Epithelial cell of proximal tubule (primary cell): ENCODE data around the gene SPINK5. TPM values are rescaled to one million over a fixed set of nuclear protein-coding genes. Genes with fewer than 3 reads are reported as not detected.

ENCODE experiments used
- DNase-seq: peaks from one replicate; pipeline ENCODE4 v3.0.0-alpha.2; 2011; ENCODE audit warnings: low read depth
- H3K4me3 ChIP-seq: 2 replicates; pipeline ENCODE4 v1.5.1; 2011; ENCODE audit warnings: low read depth, mild to moderate bottlenecking, low read length
- CTCF ChIP-seq: conservative IDR thresholded peaks from 2 replicates; pipeline ENCODE4 v1.5.1; 2012; ENCODE audit warnings: low read depth, mild to moderate bottlenecking, low read length
- total RNA-seq: library from RNA; depleted of rRNA; stranded (reverse); fragments of >200 nt; gene quantifications from 2 replicates; pipeline ENCODE4 v1.2.3, GENCODE V29; 2015

Gene SPINK5
- total RNA-seq, result not detected in 2 replicates

GRCh38 chr5:148063861-148064260 lies at the start of gene SPINK5:
Gene SPINK5 (plus strand): TSS chr5:148063980. CDS start chr5:148064045, 65 bp downstream.
- no peak for DNase-seq
- no peak within 1 kb of the TSS for H3K4me3 ChIP-seq
- no peak for TF ChIP-seq CTCF

GRCh38 chr5:148014276-148014675 lies 49.5 kb upstream of the SPINK5 start:
- no peak overlapping the region for H3K4me3 ChIP-seq
- TF ChIP-seq CTCF, result no peak
- peak; percentile 52 for DNase-seq

- H3K4me3 ChIP-seq, result no peak overlapping the region
These were observed 43.4 kb upstream of the SPINK5 start for GRCh38 chr5:148020257-148020988.

GRCh38 chr5:148027505-148027904 lies 36.3 kb upstream of the SPINK5 start:
- no peak for TF ChIP-seq CTCF
- DNase-seq, result no peak
- no peak overlapping the region for H3K4me3 ChIP-seq

More at GRCh38 chr5:148020257-148020988, 43.4 kb upstream of the SPINK5 start:
- no peak for TF ChIP-seq CTCF
- DNase-seq, result no peak

- no peak for TF ChIP-seq CTCF
- H3K4me3 ChIP-seq, result no peak overlapping the region
- no peak for DNase-seq
These were observed 34.6 kb upstream of the SPINK5 start for GRCh38 chr5:148029131-148029530.

GRCh38 chr5:148033134-148033533 lies 30.6 kb upstream of the SPINK5 start:
- peak; percentile 73 for DNase-seq
- no peak for TF ChIP-seq CTCF
- no peak overlapping the region for H3K4me3 ChIP-seq

- TF ChIP-seq CTCF, result no peak
- DNase-seq, result no peak
- H3K4me3 ChIP-seq, result no peak overlapping the region
These were observed 28.1 kb upstream of the SPINK5 start for GRCh38 chr5:148035676-148036075.
